Limb (tissue), 2 donors: ENCODE results near the gene CYBC1.

Source experiments
- DNase-seq, 2 donors: peaks; one replicate each; pipeline ENCODE4 v3.0.0-alpha.2; 2016; ENCODE audit errors: extremely low spot score in 2 of 2

CYBC1 gene

GRCh38 chr17:82411396-82412053 lies 39.0 kb downstream of the CYBC1 start:
- DNase-seq, result no peak

DNA sequence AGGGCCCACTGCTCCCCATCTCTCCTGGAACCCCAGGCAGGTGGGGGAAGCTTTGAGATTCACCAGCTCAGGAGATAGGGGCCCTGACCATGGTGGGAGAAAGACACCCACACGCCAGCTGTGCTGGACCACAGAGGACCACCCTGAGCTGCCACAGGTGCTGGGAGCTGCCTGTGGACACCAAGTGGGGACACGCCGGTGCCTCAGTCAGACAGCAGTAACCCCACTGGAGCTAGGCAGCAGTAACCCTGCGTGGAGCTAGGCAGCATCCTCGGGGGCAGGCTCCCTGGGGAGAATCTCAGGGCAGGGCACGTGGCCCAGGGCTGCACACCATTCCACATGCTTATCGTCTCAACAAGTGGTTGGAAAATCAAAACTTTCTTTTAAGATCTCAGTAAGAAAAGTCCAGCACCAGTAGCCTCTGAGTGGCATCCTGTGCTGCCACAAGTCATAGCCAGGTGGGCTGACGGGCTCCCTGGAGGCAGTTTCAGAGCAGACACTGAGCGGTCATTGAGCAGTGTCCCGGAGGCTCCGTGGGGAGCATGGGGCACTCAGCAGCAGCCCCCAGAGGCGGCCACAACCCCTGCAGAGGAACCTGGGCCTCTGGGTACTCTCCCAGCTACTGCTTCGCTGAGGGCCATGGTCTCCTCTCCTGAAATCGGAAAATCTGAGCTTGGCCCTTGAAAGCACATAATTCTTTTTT lies 40.4 kb downstream of the CYBC1 start:
- DNase-seq, result no peak

- no peak for DNase-seq
These were observed 41.6 kb downstream of the CYBC1 start for GRCh38 chr17:82408938-82409318.

DNA sequence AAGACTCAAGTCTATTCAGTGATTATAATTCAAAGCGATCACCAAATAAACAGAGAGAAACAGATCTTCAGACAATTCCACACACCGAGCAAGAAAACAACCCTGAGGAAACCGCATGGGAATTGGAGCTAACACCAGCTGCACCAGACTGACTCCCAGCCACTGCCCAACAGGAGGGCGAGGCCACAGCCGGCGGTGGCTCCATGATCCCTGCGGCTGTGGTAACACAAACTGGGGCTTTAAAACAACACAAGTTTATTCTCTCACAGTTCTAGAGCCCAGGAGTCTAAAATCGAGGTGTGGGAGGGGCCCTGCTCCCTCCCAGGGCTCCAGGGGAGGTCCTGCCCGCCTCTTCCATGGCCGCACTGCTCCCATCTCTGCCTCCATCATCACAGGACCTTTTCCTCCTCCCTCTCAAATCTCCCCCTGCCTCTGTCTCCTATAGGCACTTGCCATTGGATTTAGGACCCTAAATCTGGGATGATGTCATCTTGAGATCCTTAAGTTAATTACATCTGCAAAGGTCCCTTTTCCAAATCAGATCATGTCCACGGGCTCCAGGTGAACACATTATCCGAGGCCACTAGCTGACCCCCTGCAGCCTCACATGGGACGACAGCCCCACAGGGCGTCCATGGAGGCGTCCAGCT lies 42.1 kb downstream of the CYBC1 start:
- DNase-seq, result no peak

- DNase-seq, result no peak
These were observed 43.3 kb downstream of the CYBC1 start for GRCh38 chr17:82407255-82407654.

DNA sequence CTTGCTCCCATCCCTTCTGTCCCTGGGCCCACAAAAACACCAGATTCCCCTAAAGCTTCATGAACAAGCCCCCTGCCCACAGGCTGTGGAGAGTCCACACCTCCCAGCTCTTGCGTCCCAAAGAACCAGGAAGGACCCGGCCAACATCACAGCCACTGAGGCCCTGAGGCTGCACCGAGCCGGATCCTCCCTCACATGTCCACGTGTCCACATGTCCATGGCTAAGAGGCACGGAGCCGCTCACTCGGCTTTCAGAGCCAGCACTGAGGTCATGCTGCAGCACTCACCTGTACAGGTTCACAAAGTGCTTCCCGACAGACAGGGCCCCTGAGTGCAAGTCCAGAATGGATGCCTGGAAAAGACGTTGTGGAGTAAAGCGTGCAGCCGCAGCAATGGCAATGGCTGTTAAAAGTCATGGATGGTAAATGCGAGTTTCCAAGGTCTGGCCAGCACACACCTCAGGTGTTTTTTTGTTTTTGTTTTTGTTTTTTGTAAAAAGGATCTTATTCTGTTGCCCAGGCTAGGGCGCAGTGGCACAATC lies 44.4 kb downstream of the CYBC1 start:
- no peak for DNase-seq

GRCh38 chr17:82405051-82405450 lies 45.5 kb downstream of the CYBC1 start:
- DNase-seq, result no peak

GRCh38 chr17:82403662-82404660 lies 46.6 kb downstream of the CYBC1 start:
- DNase-seq, result no peak

DNA sequence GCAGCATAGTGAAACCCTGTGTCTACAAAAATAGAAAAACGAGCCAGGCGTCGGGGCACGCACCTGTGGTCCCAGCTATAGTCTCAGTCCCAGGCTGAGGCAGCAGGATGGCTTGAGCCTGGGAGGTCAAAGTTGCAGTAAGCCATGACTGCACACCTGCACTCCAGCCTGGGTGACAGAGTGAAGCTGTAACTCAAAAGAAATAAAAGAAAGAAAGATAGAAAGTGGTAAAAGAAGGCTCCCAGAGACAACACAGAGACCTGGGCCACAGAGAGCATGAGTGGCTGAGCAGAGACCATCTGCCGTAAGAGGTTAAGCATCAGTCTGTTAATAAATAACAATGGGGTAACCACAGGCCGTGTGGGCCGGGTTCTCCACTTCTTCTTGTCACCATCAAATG lies 47.7 kb downstream of the CYBC1 start:
- no peak for DNase-seq

- no peak for DNase-seq
These were observed 49.7 kb downstream of the CYBC1 start for GRCh38 chr17:82400830-82401229.

GRCh38 chr17:82400206-82400605 lies 50.3 kb downstream of the CYBC1 start:
- no peak for DNase-seq

- peak in 1 of 2 donors; percentile 72 for DNase-seq
These were observed 50.9 kb downstream of the CYBC1 start for GRCh38 chr17:82399601-82400101.

GRCh38 chr17:82399041-82399441 lies 51.5 kb downstream of the CYBC1 start:
- peak; percentile 79 for DNase-seq

DNA sequence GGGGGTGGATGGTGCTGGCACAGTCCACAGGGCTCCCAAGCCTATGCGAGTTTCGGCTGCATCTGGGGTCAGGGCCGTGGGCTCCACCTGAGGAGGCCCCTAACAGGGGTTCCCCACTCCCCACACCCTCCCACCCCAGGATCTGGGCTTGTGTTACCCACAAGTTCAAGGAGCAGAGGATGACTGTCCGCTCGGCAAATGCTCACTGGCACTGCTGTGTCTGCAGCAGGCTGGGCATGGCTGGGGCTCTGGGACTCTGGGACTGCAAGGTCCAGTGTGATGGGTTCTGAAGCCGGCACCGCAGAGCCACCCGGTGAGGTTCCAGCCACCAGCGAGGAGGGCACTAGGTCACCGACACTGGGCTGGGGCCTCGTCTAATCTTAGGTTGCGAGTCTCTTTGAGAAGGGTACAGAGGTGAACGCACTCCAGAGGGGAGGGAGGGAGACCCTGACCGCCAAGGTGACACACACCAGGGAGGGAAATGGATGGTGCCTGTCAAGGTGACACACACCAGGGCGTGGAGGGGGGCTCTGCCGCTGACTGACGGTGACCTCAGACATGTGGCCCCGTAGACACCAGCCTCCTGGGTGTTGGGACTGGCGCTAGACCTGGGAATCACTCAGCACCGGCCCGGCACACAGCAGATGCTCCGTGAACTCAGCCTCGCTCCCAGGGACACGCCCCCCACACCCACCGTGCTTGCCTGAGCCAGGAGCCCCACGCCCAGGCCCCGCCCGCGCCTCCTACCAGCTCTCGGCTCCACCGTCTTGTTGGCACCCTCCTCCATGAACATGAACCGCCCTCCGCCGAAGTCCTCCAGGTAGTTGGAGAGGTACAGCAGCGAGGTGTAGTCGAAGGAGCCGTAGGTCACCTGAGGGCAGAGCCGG lies 52.9 kb downstream of the CYBC1 start:
- DNase-seq, result no peak

- no peak for DNase-seq
These were observed 53.7 kb downstream of the CYBC1 start for GRCh38 chr17:82396601-82397435.

GRCh38 chr17:82394278-82394677 lies 56.3 kb downstream of the CYBC1 start:
- no peak for DNase-seq

DNA sequence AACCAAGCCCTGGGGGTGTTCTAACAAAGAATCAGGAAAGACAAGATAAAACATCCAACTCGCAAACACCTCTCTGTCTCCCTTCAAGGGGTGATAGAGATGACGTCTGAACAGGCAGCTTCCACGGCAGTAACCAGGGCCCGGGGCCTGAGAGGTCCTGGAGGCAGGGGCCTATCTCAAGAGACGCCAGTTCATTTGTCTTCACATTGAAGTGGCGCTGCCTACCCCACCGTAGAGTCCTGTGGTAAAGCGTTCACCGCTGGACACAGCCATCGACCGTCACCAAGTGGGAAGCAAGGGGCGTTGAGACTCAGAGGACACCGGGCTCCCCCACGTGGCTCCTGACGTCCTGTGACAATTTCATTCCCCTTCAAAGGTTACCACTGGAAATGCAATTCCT lies 57.6 kb downstream of the CYBC1 start:
- DNase-seq, result no peak
